Measurements from ENCODE around the gene SEMA4D. TPM values are rescaled to one million over a fixed set of nuclear protein-coding genes. Genes with fewer than 3 reads are reported as not detected.

Gene SEMA4D
- total RNA-seq, 2 experiments from 2014 or later: 334 to 336 TPM

DNA sequence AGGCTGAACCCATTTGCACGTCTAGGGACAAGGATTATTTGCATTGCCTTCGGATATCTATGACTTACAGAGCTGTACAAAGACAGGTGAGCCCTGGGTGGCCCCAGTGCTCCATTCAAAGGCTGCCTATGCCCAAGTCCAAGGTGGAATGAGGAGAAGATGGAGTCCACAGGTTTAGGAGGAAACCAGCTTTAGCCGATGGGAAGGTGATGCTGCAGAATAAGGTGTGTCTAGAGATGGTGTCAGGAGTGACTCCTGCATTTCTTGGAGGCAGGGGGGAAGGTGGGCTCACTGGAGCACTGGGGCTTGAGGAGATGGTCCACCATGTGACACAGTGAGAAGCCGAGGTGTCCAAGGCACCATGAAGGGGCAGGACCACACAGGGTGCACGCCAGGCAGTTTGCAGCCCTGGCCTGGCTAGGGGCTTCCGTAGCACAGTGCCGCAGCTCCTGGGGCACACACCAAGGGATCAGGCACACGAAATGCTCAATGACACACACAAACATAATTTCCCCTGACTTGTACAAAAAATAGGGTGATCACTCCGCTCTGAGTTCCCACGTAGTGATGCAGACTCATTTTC is 32.1 kb downstream of the SEMA4D start:
- POLR2A ChIA-PET: interaction anchor here (1.5 kb wide), 1 partner anchor 14 kb away, joined by 3 read pairs; no protein-coding TSS in a partner anchor
- DNase-seq: no peak
- Mint-ChIP-seq H3K27me3 (no peaks in the 10 kb centered on the region), H3K9me3 (no peaks in the 10 kb centered on the region), H3K27ac (peak overlapping the region; percentile 94), H3K4me1 (peaks cover 96% of the 10 kb centered on the region), H3K36me3 (ENCODE audit: low read depth) (peaks cover 90% of the 10 kb centered on the region), H3K4me3 (peak overlapping the region; percentile 24)
- CTCF ChIA-PET: interaction anchor here (1.0 to 1.1 kb wide), 3 partner anchors 24 to 83 kb away, joined by 3 read pairs; no protein-coding TSS in a partner anchor

DNA sequence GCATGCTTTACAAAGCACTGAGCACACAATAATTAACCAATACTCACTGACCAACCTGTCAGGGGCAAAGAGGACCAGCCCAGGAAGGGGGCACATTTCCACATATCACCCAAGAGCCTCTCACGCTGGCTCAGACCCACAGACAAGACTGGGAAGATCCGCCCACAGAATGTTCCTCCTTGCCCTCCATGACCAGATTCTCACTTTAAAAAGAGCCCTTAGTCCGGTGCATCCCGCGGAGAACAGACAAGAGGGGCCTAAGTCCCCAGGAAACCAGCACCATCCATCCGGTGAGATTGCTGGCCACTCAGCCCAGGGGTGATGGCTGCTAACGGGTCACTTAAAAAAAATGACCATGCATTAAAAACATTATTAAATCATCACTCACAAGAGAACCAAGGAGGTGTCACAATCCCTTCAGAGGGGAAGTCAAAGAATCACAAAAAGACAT is 32.9 kb downstream of the SEMA4D start:
- H3K4me1 Mint-ChIP-seq: peaks cover 96% of the 10 kb centered on the region
- CTCF ChIA-PET: interaction anchor here (0.9 to 1.1 kb wide), 4 partner anchors 25 to 84 kb away, joined by 3 read pairs; no protein-coding TSS in a partner anchor
- POLR2A ChIA-PET: interaction anchor here (1.5 kb wide), 1 partner anchor 13 kb away, joined by 3 read pairs; no protein-coding TSS in a partner anchor
- peaks cover 89% of the 10 kb centered on the region for H3K36me3 Mint-ChIP-seq (ENCODE audit: low read depth)
- peak overlapping the region; percentile 78 for H3K4me3 Mint-ChIP-seq
- H3K27ac Mint-ChIP-seq: peak overlapping the region; percentile 94
- H3K27me3 Mint-ChIP-seq: no peaks in the 10 kb centered on the region
- no peak for DNase-seq
- no peaks in the 10 kb centered on the region for H3K9me3 Mint-ChIP-seq

DNA sequence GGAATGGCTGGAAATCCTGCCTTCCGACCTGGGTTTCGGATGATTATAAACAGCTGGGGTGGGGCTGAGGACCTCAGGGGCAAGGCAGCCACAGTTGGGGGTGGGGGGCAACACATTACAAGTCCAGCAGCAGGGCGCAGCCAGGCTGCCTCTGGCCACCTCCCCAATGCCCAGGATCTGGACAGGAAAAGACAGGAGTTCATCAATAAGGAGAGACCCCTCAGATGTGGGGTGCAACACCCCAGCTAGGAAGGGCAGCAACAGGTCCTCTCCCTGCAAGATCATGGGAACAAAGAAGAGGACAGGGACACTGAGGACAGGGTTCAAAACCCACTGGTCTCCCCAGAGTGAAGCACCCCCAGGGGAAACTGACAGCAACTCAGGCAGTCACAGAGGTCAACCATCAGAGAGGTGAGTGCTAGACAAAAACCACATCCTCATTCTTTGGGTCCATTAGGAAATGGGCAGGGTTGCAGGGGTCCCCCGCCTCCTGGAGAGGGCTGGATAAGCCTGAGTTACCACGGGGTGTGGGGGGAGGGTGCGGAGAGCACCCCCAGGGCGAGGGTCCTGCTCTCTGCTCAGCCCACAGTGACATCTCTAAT is 33.5 kb downstream of the SEMA4D start:
- ChIA-PET CTCF (interaction anchor here (0.9 to 2.0 kb wide), 3 partner anchors 40 to 84 kb away, joined by 3 to 6 read pairs (median 3); no protein-coding TSS in a partner anchor), POLR2A (interaction anchor here (1.5 kb wide), 1 partner anchor 13 kb away, joined by 3 read pairs; no protein-coding TSS in a partner anchor)
- Mint-ChIP-seq H3K4me3 (peak overlapping the region; percentile 78), H3K27me3 (no peaks in the 10 kb centered on the region), H3K4me1 (peaks cover 96% of the 10 kb centered on the region), H3K9me3 (no peaks in the 10 kb centered on the region), H3K36me3 (ENCODE audit: low read depth) (peaks cover 88% of the 10 kb centered on the region), H3K27ac (peak overlapping the region; percentile 94)
- peak; percentile 37 for DNase-seq

DNA sequence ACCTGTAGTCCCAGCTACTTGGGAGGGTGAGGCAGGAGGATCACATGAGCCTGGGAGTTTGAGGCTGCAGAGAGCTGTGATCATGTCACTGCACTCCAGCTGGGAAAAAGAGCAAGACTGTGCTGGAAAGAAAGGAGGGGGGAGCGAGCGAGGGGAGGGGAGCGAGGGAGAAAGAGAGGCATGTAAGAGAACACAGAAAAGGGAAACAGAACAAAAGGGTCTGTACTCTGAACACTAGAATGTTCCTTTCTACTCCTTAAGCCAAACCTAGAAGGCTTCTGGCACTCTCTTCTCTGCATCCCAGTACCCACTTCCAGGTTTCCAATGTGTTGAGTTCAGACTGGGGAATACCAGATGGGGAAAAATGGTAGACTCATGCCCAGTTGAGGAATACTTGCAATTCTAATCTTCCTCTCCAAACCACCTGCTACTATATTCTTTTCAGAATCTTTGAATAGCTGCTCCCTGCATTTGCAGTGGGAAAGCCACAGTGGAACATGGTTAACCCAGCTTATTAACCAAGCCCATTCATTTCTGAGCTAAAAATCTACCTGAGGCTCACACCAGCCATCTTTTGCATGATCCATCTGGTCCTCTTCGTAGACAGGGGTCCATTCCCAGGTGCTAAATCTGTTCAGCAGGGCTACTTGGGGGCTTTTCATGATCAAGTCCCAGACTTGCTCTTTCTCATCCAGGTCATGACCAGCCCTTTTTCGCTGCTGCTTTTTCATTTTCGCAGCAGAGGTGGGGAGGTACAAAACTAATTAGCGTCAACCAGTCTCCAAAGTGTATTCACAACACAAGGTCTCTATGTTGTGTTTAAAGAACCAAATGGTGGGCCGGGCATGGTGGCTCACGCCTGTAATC is 34.9 kb downstream of the SEMA4D start:
- peak overlapping the region; percentile 20 for H3K4me3 Mint-ChIP-seq
- ChIA-PET POLR2A (no interaction called here), CTCF (interaction anchor here (0.9 to 2.0 kb wide), 7 partner anchors 10 to 86 kb away, joined by 3 to 6 read pairs (median 3); no protein-coding TSS in a partner anchor)
- peaks cover 85% of the 10 kb centered on the region for H3K36me3 Mint-ChIP-seq (ENCODE audit: low read depth)
- H3K27me3 Mint-ChIP-seq: no peaks in the 10 kb centered on the region
- peak overlapping the region; percentile 94 for H3K27ac Mint-ChIP-seq
- no peaks in the 10 kb centered on the region for H3K9me3 Mint-ChIP-seq
- DNase-seq: no peak
- H3K4me1 Mint-ChIP-seq: peaks cover 96% of the 10 kb centered on the region

DNA sequence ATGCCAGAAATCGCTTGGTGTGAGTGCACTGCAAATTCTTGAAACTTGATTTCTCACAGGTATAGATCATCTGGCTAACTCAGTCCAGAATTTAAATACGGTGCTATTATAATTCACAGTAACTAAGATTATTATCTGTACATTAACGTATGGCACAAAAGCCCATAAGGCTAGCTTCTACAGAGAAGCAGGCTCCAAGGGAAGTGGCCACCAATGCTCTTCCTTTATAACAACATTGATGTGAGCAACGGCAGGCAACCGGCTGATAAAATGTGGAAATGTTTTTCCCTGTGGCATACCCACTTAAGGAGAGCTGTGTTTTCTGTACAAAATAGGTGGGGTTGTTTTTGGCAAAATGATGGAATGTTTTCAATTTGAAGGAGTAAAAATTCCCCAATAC is 35.7 kb downstream of the SEMA4D start:
- no peak for DNase-seq
- POLR2A ChIA-PET: no interaction called here
- CTCF ChIA-PET: interaction anchor here (0.9 to 2.0 kb wide), 6 partner anchors 9 to 87 kb away, joined by 3 to 6 read pairs (median 4); no protein-coding TSS in a partner anchor
- no peaks in the 10 kb centered on the region for H3K27me3 Mint-ChIP-seq
- no peaks in the 10 kb centered on the region for H3K9me3 Mint-ChIP-seq
- H3K4me1 Mint-ChIP-seq: peaks cover 96% of the 10 kb centered on the region
- peaks cover 84% of the 10 kb centered on the region for H3K36me3 Mint-ChIP-seq (ENCODE audit: low read depth)
- peak overlapping the region; percentile 94 for H3K27ac Mint-ChIP-seq
- H3K4me3 Mint-ChIP-seq: peak overlapping the region; percentile 20

DNA sequence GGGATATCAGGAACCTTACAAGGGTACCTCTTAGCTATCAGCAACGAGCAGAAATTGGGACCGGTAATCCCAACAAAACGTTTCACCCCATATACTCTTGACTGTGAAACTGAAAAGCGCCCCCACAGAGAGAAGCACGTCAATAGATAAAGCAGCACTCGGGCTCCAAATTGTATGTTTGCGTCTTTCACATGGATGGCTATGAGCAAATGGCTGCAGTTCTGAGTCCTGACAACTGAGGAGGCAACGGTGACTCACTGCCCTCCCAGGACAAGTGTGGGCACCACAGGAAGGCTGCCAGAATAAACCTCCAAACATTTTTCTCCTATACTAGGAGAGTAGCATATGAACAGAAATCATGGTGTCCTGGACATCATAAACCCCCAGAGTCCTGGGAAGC is 36.6 kb downstream of the SEMA4D start:
- ChIA-PET CTCF (interaction anchor here (1.2 to 2.5 kb wide), 3 partner anchors 8 to 43 kb away, joined by 3 to 8 read pairs (median 4); no protein-coding TSS in a partner anchor), POLR2A (no interaction called here)
- H3K9me3 Mint-ChIP-seq: no peaks in the 10 kb centered on the region
- H3K4me1 Mint-ChIP-seq: peaks cover 96% of the 10 kb centered on the region
- no peak overlapping the region for H3K4me3 Mint-ChIP-seq
- H3K27me3 Mint-ChIP-seq: no peaks in the 10 kb centered on the region
- H3K27ac Mint-ChIP-seq: peak overlapping the region; percentile 72
- peaks cover 83% of the 10 kb centered on the region for H3K36me3 Mint-ChIP-seq (ENCODE audit: low read depth)
- no peak for DNase-seq

DNA sequence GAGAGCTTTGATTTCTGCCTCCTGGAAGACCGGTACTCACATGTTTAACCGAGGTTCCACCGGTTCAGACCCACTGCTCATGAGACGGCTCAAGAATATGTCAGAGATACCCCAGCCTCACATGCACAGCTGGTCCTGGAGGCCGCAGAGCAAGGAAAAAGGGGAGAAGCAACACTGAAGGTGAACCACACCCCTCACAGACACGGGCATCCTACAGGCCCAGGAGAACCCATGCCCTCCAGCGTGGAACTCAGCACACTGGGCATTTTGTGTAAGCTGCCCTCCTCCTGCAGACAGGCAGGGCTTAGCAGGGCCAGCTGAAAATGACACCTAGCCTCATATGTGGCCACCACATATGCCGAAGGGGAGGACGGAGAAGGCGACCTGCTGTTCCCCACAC is 37.4 kb downstream of the SEMA4D start:
- ChIA-PET CTCF (interaction anchor here (1.2 to 2.5 kb wide), 5 partner anchors 7 to 89 kb away, joined by 3 to 10 read pairs (median 8); no protein-coding TSS in a partner anchor), POLR2A (no interaction called here)
- H3K36me3 Mint-ChIP-seq (ENCODE audit: low read depth): peaks cover 83% of the 10 kb centered on the region
- H3K9me3 Mint-ChIP-seq: no peaks in the 10 kb centered on the region
- DNase-seq: no peak
- H3K27me3 Mint-ChIP-seq: no peaks in the 10 kb centered on the region
- peak overlapping the region; percentile 1 for H3K4me3 Mint-ChIP-seq
- peaks cover 96% of the 10 kb centered on the region for H3K4me1 Mint-ChIP-seq
- H3K27ac Mint-ChIP-seq: peak overlapping the region; percentile 77

DNA sequence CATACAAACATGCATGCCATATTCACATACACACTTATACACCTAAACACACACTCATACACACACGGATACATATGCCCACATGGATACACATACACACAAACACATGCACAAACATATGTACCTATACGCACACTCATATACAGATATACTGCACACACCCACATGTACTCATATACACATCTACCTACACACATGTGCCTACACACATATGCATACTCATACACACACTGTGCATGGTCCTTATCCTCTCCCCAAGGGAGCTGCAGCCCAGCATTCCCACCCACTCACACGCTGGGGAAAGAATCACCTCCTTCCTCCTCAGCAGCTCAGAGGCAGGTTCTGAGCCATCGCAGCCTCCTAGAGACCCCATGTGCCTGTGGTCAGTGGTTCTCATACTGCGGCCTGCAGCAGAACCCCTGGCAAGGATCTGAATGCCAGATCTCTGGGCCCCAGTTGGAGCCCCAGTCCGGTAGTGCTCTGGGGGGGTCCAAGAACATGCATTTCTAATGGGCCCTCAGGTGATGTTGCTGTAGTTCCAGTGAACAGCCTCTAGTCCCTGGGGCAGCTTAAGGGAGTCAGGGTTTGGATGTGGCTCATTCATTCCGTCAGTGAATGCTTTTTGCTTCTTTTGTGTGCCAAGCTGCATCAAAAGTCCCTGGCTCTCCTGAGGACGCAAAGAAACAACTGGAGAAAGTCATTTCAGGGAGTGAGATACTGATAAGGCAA is 39.0 kb downstream of the SEMA4D start:
- H3K27me3 Mint-ChIP-seq: no peaks in the 10 kb centered on the region
- H3K4me1 Mint-ChIP-seq: peaks cover 96% of the 10 kb centered on the region
- no peaks in the 10 kb centered on the region for H3K9me3 Mint-ChIP-seq
- POLR2A ChIA-PET: no interaction called here
- peaks cover 84% of the 10 kb centered on the region for H3K36me3 Mint-ChIP-seq (ENCODE audit: low read depth)
- DNase-seq: no peak
- no peak overlapping the region for H3K4me3 Mint-ChIP-seq
- CTCF ChIA-PET: interaction anchor here (1.8 to 2.5 kb wide), 3 partner anchors 12 to 90 kb away, joined by 8 to 10 read pairs (median 8); no protein-coding TSS in a partner anchor
- H3K27ac Mint-ChIP-seq: peak overlapping the region; percentile 67

DNA sequence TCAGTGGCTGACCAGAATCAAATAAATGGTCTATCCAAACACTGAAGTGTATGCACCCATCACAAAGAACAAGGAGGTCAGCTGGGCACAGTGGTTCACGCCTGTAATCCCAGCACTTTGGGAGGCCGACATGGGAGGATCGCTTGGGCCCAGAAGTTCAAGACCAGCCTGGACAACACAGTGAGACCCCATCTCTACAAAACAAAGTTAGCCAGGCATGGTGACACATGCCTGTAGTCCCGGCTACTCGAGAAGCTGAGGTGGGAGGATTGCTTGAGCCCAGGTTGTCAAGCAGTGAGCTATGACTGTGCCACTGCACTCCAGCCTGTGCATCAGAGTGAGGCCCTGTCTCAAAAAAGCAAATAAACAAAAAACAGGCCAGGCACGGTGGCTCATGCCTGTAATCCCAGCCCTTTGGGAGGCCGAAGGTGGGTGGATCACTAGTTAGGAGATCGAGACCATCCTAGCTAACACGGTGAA is 40.5 kb downstream of the SEMA4D start:
- no peak for DNase-seq
- Mint-ChIP-seq H3K36me3 (ENCODE audit: low read depth) (peaks cover 79% of the 10 kb centered on the region), H3K4me1 (peaks cover 96% of the 10 kb centered on the region), H3K4me3 (peak overlapping the region; percentile 50), H3K27me3 (no peaks in the 10 kb centered on the region), H3K9me3 (no peaks in the 10 kb centered on the region), H3K27ac (peak overlapping the region; percentile 84)
- CTCF ChIA-PET: interaction anchor here (0.8 to 2.0 kb wide), 8 partner anchors 9 to 92 kb away, joined by 3 to 5 read pairs (median 4); no protein-coding TSS in a partner anchor
- POLR2A ChIA-PET: no interaction called here

DNA sequence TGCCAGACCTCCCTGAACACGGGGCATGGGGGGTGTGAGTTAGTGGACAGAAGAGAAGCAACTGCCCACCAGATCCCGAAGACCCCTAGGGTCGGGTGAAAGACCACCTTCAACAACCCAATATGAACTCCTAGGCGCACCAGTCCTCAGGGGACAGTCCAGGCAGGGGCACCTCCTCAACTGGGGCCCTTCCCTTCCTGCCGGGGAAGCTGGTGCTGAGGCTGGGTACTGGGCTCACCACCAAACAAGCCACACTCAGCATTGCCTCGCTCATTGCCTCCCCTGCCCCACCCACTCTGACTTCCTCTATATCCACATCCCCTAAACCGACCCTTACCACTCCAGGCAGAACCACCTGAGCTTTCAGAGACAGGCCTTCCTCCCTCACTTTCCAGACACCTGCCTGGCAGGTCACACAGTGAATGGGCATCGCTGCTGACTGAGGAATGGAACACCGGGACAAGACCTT is 42.5 kb downstream of the SEMA4D start:
- no peaks in the 10 kb centered on the region for H3K9me3 Mint-ChIP-seq
- DNase-seq: peak; percentile 71
- no peaks in the 10 kb centered on the region for H3K27me3 Mint-ChIP-seq
- CTCF ChIA-PET: interaction anchor here (0.6 to 1.8 kb wide), 6 partner anchors 15 to 233 kb away, joined by 3 to 6 read pairs (median 4); no protein-coding TSS in a partner anchor
- POLR2A ChIA-PET: no interaction called here
- peaks cover 97% of the 10 kb centered on the region for H3K4me1 Mint-ChIP-seq
- peak overlapping the region; percentile 84 for H3K27ac Mint-ChIP-seq
- peak overlapping the region; percentile 50 for H3K4me3 Mint-ChIP-seq
- peaks cover 83% of the 10 kb centered on the region for H3K36me3 Mint-ChIP-seq (ENCODE audit: low read depth)

DNA sequence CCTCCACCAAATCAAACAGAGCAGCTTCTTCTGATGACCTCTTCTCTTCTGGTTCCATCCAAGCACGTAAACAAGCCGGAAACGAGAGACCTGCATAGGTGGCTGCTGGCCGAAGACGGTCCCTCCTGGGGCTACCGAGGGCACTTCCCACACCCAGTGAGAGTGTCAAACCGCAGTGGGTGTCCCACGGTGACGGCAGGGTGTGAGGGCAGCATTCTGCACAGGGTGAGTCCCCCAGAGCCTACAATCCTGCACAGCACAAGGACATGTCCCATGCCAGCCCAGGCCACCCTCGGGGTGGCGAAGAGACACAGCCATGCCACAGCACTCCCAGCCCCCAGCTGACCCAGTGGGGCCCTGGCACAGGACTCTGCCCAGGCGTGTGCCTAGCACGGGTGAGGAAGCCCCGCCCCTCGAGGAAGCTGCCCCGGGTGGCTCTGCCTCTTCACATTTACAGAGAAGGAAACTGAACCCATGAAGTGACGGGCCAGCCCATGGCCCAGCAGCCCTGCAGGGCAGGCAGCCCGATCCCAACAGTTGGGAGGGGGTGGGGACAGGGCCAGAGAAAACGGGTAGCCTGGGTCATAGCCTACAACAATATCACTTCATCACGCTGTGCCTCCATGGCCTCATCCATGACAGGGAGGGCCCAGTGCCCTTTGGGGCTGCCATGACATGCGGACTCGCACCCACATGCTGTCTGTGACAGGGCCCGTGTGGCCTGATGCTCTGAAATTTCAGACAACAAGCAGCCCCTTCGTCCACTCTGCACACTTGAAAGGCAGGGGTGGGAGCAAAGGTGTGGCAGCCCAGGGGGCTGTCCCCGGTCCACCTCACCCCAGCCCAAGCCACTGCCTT is 43.2 kb downstream of the SEMA4D start:
- H3K27me3 Mint-ChIP-seq: no peaks in the 10 kb centered on the region
- no peaks in the 10 kb centered on the region for H3K9me3 Mint-ChIP-seq
- ChIA-PET POLR2A (no interaction called here), CTCF (interaction anchor here (1.2 to 1.7 kb wide), 2 partner anchors 18 to 54 kb away, joined by 3 read pairs; no protein-coding TSS in a partner anchor)
- peak overlapping the region; percentile 84 for H3K27ac Mint-ChIP-seq
- peak overlapping the region; percentile 50 for H3K4me3 Mint-ChIP-seq
- DNase-seq: no peak
- peaks cover 83% of the 10 kb centered on the region for H3K36me3 Mint-ChIP-seq (ENCODE audit: low read depth)
- peaks cover 97% of the 10 kb centered on the region for H3K4me1 Mint-ChIP-seq

Data from activated CD4-positive, alpha-beta T cell treated with anti-CD3 and anti-CD28 coated beads, Interleukin-2, amount 10 ng/mL, durations not matched to agents 7 days and 5 days (primary cell).